ENCODE results near the gene COBL. TPM values are rescaled to one million over a fixed set of nuclear protein-coding genes. Genes with fewer than 3 reads are reported as not detected.

The COBL gene
- total and polyA plus RNA-seq, 2 of the 8 experiments (the other 6 are each of a cell fraction or from before 2014, with no cell fraction given): 13.8 to 40.4 TPM

GRCh38 chr7:51222916-51223315 is 93.7 kb downstream of the COBL start:
- no peak overlapping the region for H3K18ac ChIP-seq (ENCODE audit: extremely low read depth, low read length)
- no peak overlapping the region for H2BK5ac ChIP-seq (ENCODE audit: low read depth, low read length)
- POLR2A ChIA-PET (ENCODE audit: partially characterized antibody): interaction anchor here (1.3 kb wide), 1 partner anchor 10 kb away, joined by 3 read pairs; no protein-coding TSS in a partner anchor
- H2AFZ ChIP-seq (ENCODE audit: low read length): no peak overlapping the region
- no peak overlapping the region for H3K4ac ChIP-seq (replicated peaks; ENCODE audit: insufficient read length, low read depth, low read length)
- H2BK120ac ChIP-seq (replicated peaks; ENCODE audit: low read depth, low read length): no peak overlapping the region
- no peak overlapping the region for H2BK15ac ChIP-seq (ENCODE audit: low read length)
- H2BK12ac ChIP-seq (ENCODE audit: low read depth, low read length): no peak overlapping the region
- WGBS, 2 experiments (ENCODE audit: extremely low coverage in 1 of 2, insufficient coverage in 1 of 2, insufficient read length in 1 of 2, insufficient replicate concordance in 2 of 2, low coverage in 1 of 2, low lambda C conversion rate in 2 of 2, missing lambda C conversion rate in 1 of 2): 85% methylated on average over 10 of the region's 10 CpGs; no CpG with 5 or more reads in 1 of the 2 experiments
- no peak overlapping the region for H3K27ac ChIP-seq (ENCODE audit: low read depth, low read length)
- no peaks in the 10 kb centered on the region for H3K9me3 ChIP-seq (ENCODE audit: insufficient read depth in 2 of 2, low read depth in 1 of 2, low read length in 1 of 2)
- H3K4me1 ChIP-seq (replicated peaks in 1 of 4; ENCODE audit: control insufficient read depth in 3 of 4, insufficient read depth in 4 of 4, low read length in 3 of 4): peaks cover 0 to 9% (median 6%) of the 10 kb centered on the region in 4 experiments; a peak in 4 of 7 replicates
- H3K27me3 ChIP-seq (replicated peaks in 1 of 4; ENCODE audit: control insufficient read depth in 3 of 4, extremely low read depth in 1 of 4, insufficient read depth in 3 of 4, low read length in 3 of 4): no peaks in the 10 kb centered on the region
- H3K23ac ChIP-seq (ENCODE audit: insufficient read length): no peak overlapping the region
- H3K14ac ChIP-seq (ENCODE audit: insufficient read length): no peak overlapping the region
- H3K4me3 ChIP-seq (ENCODE audit: extremely low read depth in 1 of 4, insufficient read depth in 2 of 4, low read depth in 3 of 4, low read length in 4 of 4): no peak overlapping the region
- no peaks in the 10 kb centered on the region for H3K36me3 ChIP-seq (ENCODE audit: control insufficient read depth in 2 of 4, insufficient read depth in 4 of 4, low read length in 3 of 4)
- no peak overlapping the region for H3K4me2 ChIP-seq (ENCODE audit: insufficient read depth in 1 of 2, low read depth in 2 of 2, low read length in 2 of 2)
- H4K8ac ChIP-seq (ENCODE audit: extremely low read depth, insufficient read depth, low read length): peak overlapping the region; percentile 75; the same call in 1 of the 2 replicates
- no peak overlapping the region for H4K91ac ChIP-seq (replicated peaks; ENCODE audit: insufficient read length, low read length)
- no peak overlapping the region for H2AK5ac ChIP-seq (ENCODE audit: low read depth, low read length)
- DNase-seq (ENCODE audit: low read depth in 1 of 2, low spot score in 2 of 2): peak in 1 of 2 experiments; percentile 47
- H3K9ac ChIP-seq (replicated peaks in 1 of 4; ENCODE audit: extremely low read depth in 1 of 4, low read depth in 3 of 4, low read length in 3 of 4): no peak overlapping the region
- FAIRE-seq: no peak
- peaks cover 0 to 29% of the 10 kb centered on the region in 2 experiments; a peak in 2 of 4 replicates for H3K79me2 ChIP-seq (ENCODE audit: control insufficient read depth in 1 of 2, insufficient read depth in 2 of 2, low read length in 2 of 2)
- H3K23me2 ChIP-seq (ENCODE audit: low read depth, low read length): no peaks in the 10 kb centered on the region
- H2BK20ac ChIP-seq (ENCODE audit: low read length): no peak overlapping the region
- H4K5ac ChIP-seq (ENCODE audit: insufficient read length, low read depth, low read length): no peak overlapping the region
- H3K79me1 ChIP-seq (ENCODE audit: low read depth, low read length): peaks cover 10% of the 10 kb centered on the region; the same call in 1 of the 2 replicates
- CTCF ChIA-PET (ENCODE audit: partially characterized antibody): interaction anchor here (0.6 to 9.2 kb wide), 7 partner anchors 8 to 146 kb away, joined by 3 to 176 read pairs (median 5); no protein-coding TSS in a partner anchor
- H4K20me1 ChIP-seq (replicated peaks in 1 of 2; ENCODE audit: control insufficient read depth in 1 of 2, insufficient read depth in 2 of 2, low read length in 2 of 2): peaks cover 2 to 8% of the 10 kb centered on the region in 2 experiments
- TF ChIP-seq SP4 (IDR thresholded peaks at IDR 0.05; ENCODE audit: low read length) (no peak), TAF7 (optimal IDR thresholded peaks at IDR 0.05; ENCODE audit: borderline replicate concordance, low read depth, low read length) (no peak), EGR1 (IDR thresholded peaks at IDR 0.05; ENCODE audit: borderline replicate concordance, low read depth, low read length) (no peak), SAP30 (IDR thresholded peaks at IDR 0.05; ENCODE audit: insufficient read depth, insufficient replicate concordance, low read length) (no peak), SUZ12 (IDR thresholded peaks at IDR 0.05; ENCODE audit: low read length) (no peak), SIN3A (conservative IDR thresholded peaks at IDR 0.05 in 1 of 2, IDR thresholded peaks at IDR 0.05 in 1 of 2; ENCODE audit: low read depth in 1 of 2, low read length in 2 of 2) (no peak), TAF1 (IDR thresholded peaks at IDR 0.05; ENCODE audit: low read depth, low read length) (no peak)
- TF ChIP-seq, protein P1, sequence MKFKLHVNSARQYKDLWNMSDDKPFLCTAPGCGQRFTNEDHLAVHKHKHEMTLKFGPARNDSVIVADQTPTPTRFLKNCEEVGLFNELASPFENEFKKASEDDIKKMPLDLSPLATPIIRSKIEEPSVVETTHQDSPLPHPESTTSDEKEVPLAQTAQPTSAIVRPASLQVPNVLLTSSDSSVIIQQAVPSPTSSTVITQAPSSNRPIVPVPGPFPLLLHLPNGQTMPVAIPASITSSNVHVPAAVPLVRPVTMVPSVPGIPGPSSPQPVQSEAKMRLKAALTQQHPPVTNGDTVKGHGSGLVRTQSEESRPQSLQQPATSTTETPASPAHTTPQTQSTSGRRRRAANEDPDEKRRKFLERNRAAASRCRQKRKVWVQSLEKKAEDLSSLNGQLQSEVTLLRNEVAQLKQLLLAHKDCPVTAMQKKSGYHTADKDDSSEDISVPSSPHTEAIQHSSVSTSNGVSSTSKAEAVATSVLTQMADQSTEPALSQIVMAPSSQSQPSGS (IDR thresholded peaks at IDR 0.05; ENCODE audit: low read length): no peak
- no peak overlapping the region for H3K56ac ChIP-seq (replicated peaks; ENCODE audit: insufficient read length, low read depth, low read length)
